ACC112 (cell line): ENCODE results near the gene FOXR1.
"Not testable (repeated sequence)": the region's sequence is repeated elsewhere in the genome, so short reads cannot be mapped to it uniquely, and the experiment has no call there.

Source experiments
- H2AFZ ChIP-seq: fragments of 200-600 bp; sonication (generic); one replicate; pipeline ENCODE4 v1.6.0; 2017; ENCODE audit warnings: antibody characterized with exemption, low read length; ENCODE audit not compliant: unreplicated experiment
- H3K27ac ChIP-seq: fragments of 200-600 bp; sonication (generic); 2 replicates; pipeline ENCODE4 v1.5.1; 2014; ENCODE audit warnings: low read depth, mild to moderate bottlenecking, antibody characterized with exemption, low read length, moderate library complexity
- H3K27me3 ChIP-seq: fragments of 200-600 bp; sonication (generic); 2 replicates; pipeline ENCODE4 v1.6.1; 2014; ENCODE audit warnings: mild to moderate bottlenecking, antibody characterized with exemption, low read length, moderate library complexity, mixed read lengths; ENCODE audit not compliant: insufficient read depth
- H3K36me3 ChIP-seq: fragments of 200-600 bp; sonication (generic); 2 replicates; pipeline ENCODE4 v1.6.1; 2016; ENCODE audit warnings: mild to moderate bottlenecking, antibody characterized with exemption, low read length, moderate library complexity, mixed read lengths; ENCODE audit not compliant: insufficient read depth
- H3K4me1 ChIP-seq: fragments of 200-600 bp; sonication (generic); one replicate; pipeline ENCODE4 v1.6.1; 2016; ENCODE audit warnings: low read length, mixed read lengths; ENCODE audit not compliant: insufficient read depth, unreplicated experiment, control insufficient read depth
- H3K4me3 ChIP-seq: fragments of 200-600 bp; sonication (generic); 2 replicates; pipeline ENCODE4 v1.5.1; 2014; ENCODE audit warnings: mild to moderate bottlenecking, low read depth, low read length
- H3K79me2 ChIP-seq: fragments of 200-600 bp; sonication (generic); one replicate; pipeline ENCODE4 v1.6.0; 2016; ENCODE audit warnings: low read length; ENCODE audit not compliant: control insufficient read depth, unreplicated experiment, insufficient read depth

The FOXR1 gene

GRCh38 chr11:118953265-118953664, 18.3 kb upstream of the FOXR1 start:
- no peaks in the 10 kb centered on the region for H3K79me2 ChIP-seq
- H2AFZ ChIP-seq = no peak overlapping the region
- H3K4me1 ChIP-seq = no peaks in the 10 kb centered on the region
- H3K27ac ChIP-seq = no peak overlapping the region
- peaks cover 9% of the 10 kb centered on the region; the same call in 1 of the 2 replicates for H3K27me3 ChIP-seq
- no peak overlapping the region for H3K4me3 ChIP-seq
- no peaks in the 10 kb centered on the region for H3K36me3 ChIP-seq

DNA sequence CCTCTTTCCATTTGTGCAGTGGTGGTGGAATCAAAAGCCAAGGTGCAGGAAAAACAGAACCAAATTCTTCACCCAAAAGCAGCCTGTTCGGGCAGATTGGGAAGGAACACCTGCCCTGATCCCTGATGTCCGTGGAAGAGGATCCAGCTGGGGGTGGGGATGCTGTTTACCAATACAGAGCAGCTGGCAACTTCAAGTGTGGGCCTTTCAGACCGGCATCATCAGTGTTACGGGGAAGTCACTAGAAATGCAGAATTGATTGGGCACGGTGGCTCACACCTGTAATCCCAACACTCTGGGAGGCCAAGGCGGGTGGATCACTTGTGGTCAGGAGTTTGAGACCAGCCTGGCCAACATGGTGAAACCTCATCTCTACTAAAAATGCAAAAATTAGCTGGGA, 17.6 kb upstream of the FOXR1 start:
- not testable (repeated sequence) for H3K79me2 ChIP-seq, H3K27me3 ChIP-seq, H2AFZ ChIP-seq, H3K27ac ChIP-seq, H3K4me1 ChIP-seq, H3K4me3 ChIP-seq, H3K36me3 ChIP-seq

- Histone ChIP-seq H3K4me1 (no peaks in the 10 kb centered on the region), H3K27me3 (peaks cover 14% of the 10 kb centered on the region; the same call in 1 of the 2 replicates), H3K79me2 (no peaks in the 10 kb centered on the region), H3K36me3 (no peaks in the 10 kb centered on the region), H2AFZ (no peak within 1 kb of the TSS), H3K4me3 (no peak within 1 kb of the TSS), H3K27ac (no peak within 1 kb of the TSS)
Measured at GRCh38 chr11:118956094-118956846, 15.3 kb upstream of the FOXR1 start, which contains the start of gene UPK2. Gene UPK2, plus strand, starts transcription at chr11:118956298. Its CDS starts 53 bp downstream, at chr11:118956351.

GRCh38 chr11:118956847-118957469, 14.6 kb upstream of the FOXR1 start:
- H2AFZ ChIP-seq = no peak overlapping the region
- H3K4me1 ChIP-seq = no peaks in the 10 kb centered on the region
- H3K4me3 ChIP-seq = no peak overlapping the region
- H3K27me3 ChIP-seq = peaks cover 14% of the 10 kb centered on the region; the same call in 1 of the 2 replicates
- H3K79me2 ChIP-seq = no peaks in the 10 kb centered on the region
- no peak overlapping the region for H3K27ac ChIP-seq
- no peaks in the 10 kb centered on the region for H3K36me3 ChIP-seq

- no peaks in the 10 kb centered on the region for H3K36me3 ChIP-seq
- no peaks in the 10 kb centered on the region for H3K4me1 ChIP-seq
- no peaks in the 10 kb centered on the region for H3K79me2 ChIP-seq
- no peak overlapping the region for H3K4me3 ChIP-seq
- no peak overlapping the region for H3K27ac ChIP-seq
- peaks cover 14% of the 10 kb centered on the region; the same call in 1 of the 2 replicates for H3K27me3 ChIP-seq
- H2AFZ ChIP-seq = no peak overlapping the region
Measured at GRCh38 chr11:118957549-118957948, 14.0 kb upstream of the FOXR1 start.

GRCh38 chr11:118957968-118958367, 13.6 kb upstream of the FOXR1 start:
- H2AFZ ChIP-seq = no peak overlapping the region
- H3K27ac ChIP-seq = no peak overlapping the region
- H3K79me2 ChIP-seq = no peaks in the 10 kb centered on the region
- H3K4me3 ChIP-seq = no peak overlapping the region
- peaks cover 13% of the 10 kb centered on the region; the same call in 1 of the 2 replicates for H3K27me3 ChIP-seq
- H3K36me3 ChIP-seq = no peaks in the 10 kb centered on the region
- no peaks in the 10 kb centered on the region for H3K4me1 ChIP-seq

- H2AFZ ChIP-seq = no peak overlapping the region
- no peaks in the 10 kb centered on the region for H3K36me3 ChIP-seq
- no peak overlapping the region for H3K27ac ChIP-seq
- peaks cover 8% of the 10 kb centered on the region; the same call in 1 of the 2 replicates for H3K27me3 ChIP-seq
- no peak overlapping the region for H3K4me3 ChIP-seq
- H3K4me1 ChIP-seq = no peaks in the 10 kb centered on the region
- no peaks in the 10 kb centered on the region for H3K79me2 ChIP-seq
Measured at GRCh38 chr11:118958577-118958976, 13.0 kb upstream of the FOXR1 start.

DNA sequence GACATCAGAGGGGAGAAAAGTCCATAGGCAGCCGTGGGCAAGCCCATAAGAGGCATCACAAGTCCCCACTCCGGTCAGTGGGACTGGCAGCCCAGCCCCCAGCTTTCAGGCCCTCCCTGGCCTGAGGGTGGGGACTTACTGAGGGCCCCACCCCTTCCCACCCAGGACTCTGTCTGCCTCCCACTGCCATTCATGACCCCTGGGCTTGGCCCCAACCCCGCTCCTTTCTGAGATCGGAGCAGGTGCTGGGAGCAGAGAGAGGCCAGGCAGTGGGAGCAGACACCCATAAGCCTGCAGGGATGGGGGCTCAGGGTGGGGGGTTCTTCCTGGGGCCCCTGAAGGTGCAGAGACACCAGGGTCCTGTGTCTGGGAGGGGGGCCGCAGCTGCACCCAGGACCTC, 10.4 kb upstream of the FOXR1 start:
- H3K4me3 ChIP-seq = no peak overlapping the region
- no peaks in the 10 kb centered on the region for H3K79me2 ChIP-seq
- no peak overlapping the region for H2AFZ ChIP-seq
- no peak overlapping the region for H3K27ac ChIP-seq
- 0 out of 2 replicates have a peak, but pooled peaks cover 6% of the 10 kb centered on the region for H3K27me3 ChIP-seq
- no peaks in the 10 kb centered on the region for H3K36me3 ChIP-seq
- H3K4me1 ChIP-seq = no peaks in the 10 kb centered on the region

DNA sequence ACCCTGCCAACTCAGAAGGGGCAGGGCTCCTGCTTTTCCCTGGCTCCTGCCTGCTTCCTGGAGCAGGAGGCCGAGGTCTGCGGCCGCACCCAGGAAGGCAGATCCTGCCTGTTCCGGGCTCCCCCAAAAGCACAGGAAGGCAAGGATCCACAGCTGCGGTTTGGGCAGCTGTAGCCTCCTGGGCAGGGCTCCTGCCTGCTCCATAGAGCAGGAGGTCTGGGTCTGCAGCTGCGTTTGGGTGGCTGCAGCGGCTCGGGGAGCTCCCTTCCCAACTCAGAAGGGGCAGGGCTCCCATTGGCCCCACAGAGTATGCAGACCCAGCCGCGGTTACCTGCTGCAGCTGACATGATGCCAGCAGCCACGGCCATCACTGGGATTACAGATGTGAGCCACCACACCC, 10.0 kb upstream of the FOXR1 start:
- no peaks in the 10 kb centered on the region for H3K79me2 ChIP-seq
- H3K4me1 ChIP-seq = no peaks in the 10 kb centered on the region
- 0 out of 2 replicates have a peak, but pooled peaks cover 6% of the 10 kb centered on the region for H3K27me3 ChIP-seq
- no peak overlapping the region for H2AFZ ChIP-seq
- H3K4me3 ChIP-seq = no peak overlapping the region
- no peak overlapping the region for H3K27ac ChIP-seq
- no peaks in the 10 kb centered on the region for H3K36me3 ChIP-seq

DNA sequence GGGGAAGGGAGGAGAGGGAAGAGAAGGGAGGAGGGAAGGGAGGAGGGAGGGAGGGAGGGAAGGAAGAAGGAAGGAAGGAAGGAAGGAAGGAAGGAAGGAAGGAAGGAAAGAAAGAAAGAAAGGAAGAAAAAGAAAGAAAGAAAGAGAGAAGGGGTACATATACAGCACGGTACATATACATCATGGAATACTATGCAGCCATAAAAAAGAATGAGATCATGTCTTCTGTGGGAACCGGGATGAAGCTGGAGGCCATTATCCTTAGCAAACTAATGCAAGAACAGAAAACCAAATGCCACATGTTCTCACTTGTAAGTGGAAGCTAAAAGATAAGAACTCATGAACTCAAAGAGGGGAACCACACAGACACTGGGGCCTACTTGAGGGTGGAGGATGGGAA, 2.1 kb upstream of the FOXR1 start:
- H3K79me2 ChIP-seq, H3K4me1 ChIP-seq, H3K4me3 ChIP-seq, H3K36me3 ChIP-seq, H3K27me3 ChIP-seq, H3K27ac ChIP-seq, H2AFZ ChIP-seq: not testable (repeated sequence)

DNA sequence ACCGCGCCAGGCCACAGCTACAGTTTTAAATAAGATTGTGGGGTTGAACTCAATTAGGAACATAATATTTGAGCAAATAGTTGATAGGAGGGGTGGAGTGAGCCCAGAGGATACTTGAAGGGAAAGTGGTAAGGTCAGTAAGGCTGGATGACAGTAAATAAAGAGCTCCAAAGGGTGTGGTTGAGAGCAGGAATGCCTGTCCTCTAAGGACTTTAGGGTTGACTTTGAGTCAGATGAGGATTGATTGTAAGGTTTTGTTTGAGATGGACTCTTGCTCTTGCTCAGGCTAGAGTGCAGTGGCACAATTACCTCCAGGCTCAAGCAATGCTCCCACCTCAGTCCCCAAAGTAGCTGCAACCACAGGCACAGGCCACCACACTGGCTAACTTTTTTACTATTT, 2.4 kb downstream of the FOXR1 start:
- no peak overlapping the region for H2AFZ ChIP-seq

More for the DNA sequence above, 2.4 kb downstream of the FOXR1 start:
- Histone ChIP-seq H3K27me3 (peaks cover 37% of the 10 kb centered on the region), H3K79me2 (no peaks in the 10 kb centered on the region), H3K36me3 (no peaks in the 10 kb centered on the region), H3K27ac (no peak overlapping the region), H3K4me3 (no peak overlapping the region), H3K4me1 (no peaks in the 10 kb centered on the region)
